Measurements from ENCODE around the gene MINK1.

The MINK1 gene

GRCh38 chr17:4833178-4833940 lies at the start of gene MINK1:
MINK1 (plus strand) TSS chr17:4833340; CDS start chr17:4833584, 244 bp downstream.
- peak; percentile 87 for DNase-seq (ENCODE audit: low read depth)

- no peak for DNase-seq (ENCODE audit: low read depth)
Observed at GRCh38 chr17:4785311-4786105, 47.6 kb upstream of the MINK1 start.

GRCh38 chr17:4786106-4786511 lies 47.0 kb upstream of the MINK1 start, which contains the start of gene VMO1:
VMO1 (minus strand) TSS chr17:4786364; CDS start chr17:4786352, 12 bp downstream.
- DNase-seq (ENCODE audit: low read depth) = peak; percentile 62

GRCh38 chr17:4786516-4786915 lies 46.6 kb upstream of the MINK1 start:
- no peak for DNase-seq (ENCODE audit: low read depth)

- peak; percentile 29 for DNase-seq (ENCODE audit: low read depth)
Observed at GRCh38 chr17:4788159-4788806, 44.9 kb upstream of the MINK1 start.

- DNase-seq (ENCODE audit: low read depth) = no peak
Observed at GRCh38 chr17:4788807-4789700, 44.1 kb upstream of the MINK1 start, which contains the start of gene GLTPD2. GLTPD2 (plus strand) TSS chr17:4788964; CDS start chr17:4789012, 48 bp downstream.

GRCh38 chr17:4789701-4789950 lies 43.5 kb upstream of the MINK1 start:
- no peak for DNase-seq (ENCODE audit: low read depth)

GRCh38 chr17:4789951-4790704 lies 43.0 kb upstream of the MINK1 start:
- DNase-seq (ENCODE audit: low read depth) = peak; percentile 96

- no peak for DNase-seq (ENCODE audit: low read depth)
Observed at GRCh38 chr17:4790705-4791088, 42.4 kb upstream of the MINK1 start.

- DNase-seq (ENCODE audit: low read depth) = no peak
Observed at GRCh38 chr17:4795168-4795567, 38.0 kb upstream of the MINK1 start.

- peak; percentile 30 for DNase-seq (ENCODE audit: low read depth)
Observed at GRCh38 chr17:4796552-4796920, 36.6 kb upstream of the MINK1 start.

GRCh38 chr17:4800462-4801196 lies 32.5 kb upstream of the MINK1 start:
- no peak for DNase-seq (ENCODE audit: low read depth)

GRCh38 chr17:4802228-4802627 lies 30.9 kb upstream of the MINK1 start, which contains the start of gene C17orf114:
C17orf114 (minus strand) TSS chr17:4802328.
- DNase-seq (ENCODE audit: low read depth) = no peak

GRCh38 chr17:4806456-4806776 lies 26.7 kb upstream of the MINK1 start:
- no peak for DNase-seq (ENCODE audit: low read depth)

- DNase-seq (ENCODE audit: low read depth) = peak; percentile 60
Observed at GRCh38 chr17:4806777-4807604, 26.1 kb upstream of the MINK1 start, which contains the start of gene PLD2. PLD2 (plus strand) TSS chr17:4807152; CDS start chr17:4807773, 621 bp downstream.

- no peak for DNase-seq (ENCODE audit: low read depth)
Observed at GRCh38 chr17:4807605-4808377, 25.3 kb upstream of the MINK1 start.

- DNase-seq (ENCODE audit: low read depth) = no peak
Observed at GRCh38 chr17:4808378-4808767, 24.8 kb upstream of the MINK1 start.

GRCh38 chr17:4810696-4811290 lies 22.3 kb upstream of the MINK1 start:
- no peak for DNase-seq (ENCODE audit: low read depth)

All from amniotic epithelial cell (primary cell).